H9 (cell line): ENCODE results near the gene PODXL2. TPM values are rescaled to one million over a fixed set of nuclear protein-coding genes. Genes with fewer than 3 reads are reported as not detected.

Experiments
- DNase-seq: peaks from one replicate; pipeline ENCODE4 v3.0.0-alpha.2; 2017
- H2AFZ ChIP-seq: one replicate; pipeline ENCODE4 v1.6.1; 2013; ENCODE audit warnings: mild to moderate bottlenecking, low read length, control low read depth, moderate library complexity
- H2AK5ac ChIP-seq: 2 replicates; pipeline ENCODE4 v1.6.1; 2013; ENCODE audit warnings: low read length, control low read depth, mixed read lengths; ENCODE audit not compliant: insufficient read length
- H2BK120ac ChIP-seq: one replicate; pipeline ENCODE4 v1.6.1; 2013; ENCODE audit warnings: low read depth, mild to moderate bottlenecking, low read length, control low read depth, inconsistent platforms; ENCODE audit not compliant: poor library complexity, severe bottlenecking
- H2BK12ac ChIP-seq: 2 replicates; pipeline ENCODE4 v1.6.1; 2013; ENCODE audit warnings: low read length, control low read depth, mixed read lengths, low read depth; ENCODE audit not compliant: insufficient read length
- H2BK15ac ChIP-seq: 2 replicates; pipeline ENCODE4 v1.6.1; 2013; ENCODE audit warnings: low read depth, low read length, control low read depth
- H2BK20ac ChIP-seq: one replicate; pipeline ENCODE4 v1.6.1; 2013; ENCODE audit warnings: low read depth, mild to moderate bottlenecking, low read length, control low read depth, inconsistent platforms; ENCODE audit not compliant: poor library complexity, severe bottlenecking
- H2BK5ac ChIP-seq: 2 replicates; pipeline ENCODE4 v1.6.1; 2013; ENCODE audit warnings: low read length, control low read depth, mixed read lengths; ENCODE audit not compliant: insufficient read length
- H3K14ac ChIP-seq: 2 replicates; pipeline ENCODE4 v1.6.1; 2013; ENCODE audit warnings: low read length, control low read depth; ENCODE audit not compliant: insufficient read depth
- H3K18ac ChIP-seq: 2 replicates; pipeline ENCODE4 v1.6.1; 2013; ENCODE audit warnings: low read depth, mild to moderate bottlenecking, mixed read lengths, low read length, control low read depth; ENCODE audit not compliant: insufficient read length
- H3K23ac ChIP-seq: 2 replicates; pipeline ENCODE4 v1.6.1; 2013; ENCODE audit warnings: low read length, control low read depth, mixed read lengths, low read depth; ENCODE audit not compliant: insufficient read length
- H3K23me2 ChIP-seq: 2 replicates; pipeline ENCODE4 v1.6.1; 2013; ENCODE audit warnings: low read depth, mild to moderate bottlenecking, mixed read lengths, low read length, control low read depth; ENCODE audit not compliant: insufficient read length, poor library complexity, severe bottlenecking
- H3K27ac ChIP-seq: 2 replicates; pipeline ENCODE4 v1.5.1; 2013; ENCODE audit warnings: low read length, control low read depth, mixed read lengths, low read depth; ENCODE audit not compliant: insufficient read length
- H3K27me3 ChIP-seq: 2 replicates; pipeline ENCODE4 v1.6.1; 2013; ENCODE audit warnings: low read length, control low read depth, inconsistent platforms; ENCODE audit not compliant: insufficient read depth
- H3K4ac ChIP-seq: 2 replicates; pipeline ENCODE4 v1.6.1; 2013; ENCODE audit warnings: low read depth, mild to moderate bottlenecking, control low read depth, inconsistent platforms, low read length, moderate library complexity
- H3K4me1 ChIP-seq: 2 replicates; pipeline ENCODE4 v1.6.1; 2013; ENCODE audit warnings: low read length, control low read depth, inconsistent platforms; ENCODE audit not compliant: insufficient read depth
- H3K4me2 ChIP-seq: 2 replicates; pipeline ENCODE4 v1.6.1; 2013; ENCODE audit warnings: low read length, control low read depth, mixed read lengths; ENCODE audit not compliant: insufficient read length, insufficient read depth
- H3K56ac ChIP-seq: 2 replicates; pipeline ENCODE4 v1.6.1; 2013; ENCODE audit warnings: low read depth, mild to moderate bottlenecking, mixed read lengths, low read length, control low read depth; ENCODE audit not compliant: insufficient read length
- H3K79me1 ChIP-seq: 2 replicates; pipeline ENCODE4 v1.6.1; 2013; ENCODE audit warnings: low read depth, mild to moderate bottlenecking, moderate library complexity, low read length, control low read depth, inconsistent platforms; ENCODE audit not compliant: insufficient read depth, poor library complexity, severe bottlenecking
- H3K79me2 ChIP-seq: 2 replicates; pipeline ENCODE4 v1.6.1; 2013; ENCODE audit warnings: low read length, control low read depth, inconsistent platforms; ENCODE audit not compliant: insufficient read depth
- H3K9ac ChIP-seq: 2 replicates; pipeline ENCODE4 v1.6.1; 2013; ENCODE audit warnings: low read length, control low read depth, mixed read lengths; ENCODE audit not compliant: insufficient read length; ENCODE audit errors: extremely low read depth
- H3K9me3 ChIP-seq: one replicate; pipeline ENCODE4 v1.6.1; 2013; ENCODE audit warnings: low read depth, low read length, inconsistent platforms; ENCODE audit not compliant: control insufficient read depth
- H3T11ph ChIP-seq: one replicate; pipeline ENCODE4 v1.6.1; 2013; ENCODE audit warnings: mild to moderate bottlenecking, low read length, control low read depth, inconsistent platforms
- H4K20me1 ChIP-seq: one replicate; pipeline ENCODE4 v1.6.1; 2013; ENCODE audit not compliant: control insufficient read depth, insufficient read length, insufficient read depth
- H4K5ac ChIP-seq: 2 replicates; pipeline ENCODE4 v1.6.1; 2013; ENCODE audit warnings: low read depth, mild to moderate bottlenecking, mixed read lengths, low read length, control low read depth; ENCODE audit not compliant: insufficient read length
- H4K8ac ChIP-seq: replicated peaks from 2 replicates; pipeline ENCODE4 v1.6.1; 2013; ENCODE audit warnings: low read length, control low read depth, mixed read lengths, low read depth; ENCODE audit not compliant: insufficient read length
- H4K91ac ChIP-seq: 2 replicates; pipeline ENCODE4 v1.6.1; 2013; ENCODE audit warnings: low read depth, mild to moderate bottlenecking, moderate library complexity, mixed read lengths, low read length, control low read depth; ENCODE audit not compliant: insufficient read length
- H3K27ac Mint-ChIP-seq, 3 experiments: 2 replicates in 2 of 3; 3 replicates in 1 of 3; pipeline ENCODE4 v1.8.0; 2020 to 2021; ENCODE audit warnings: mixed read lengths in 3 of 3, mild to moderate bottlenecking in 1 of 3, moderate library complexity in 1 of 3
- H3K27me3 Mint-ChIP-seq: 2 replicates; pipeline ENCODE4 v1.8.0; 2021; ENCODE audit warnings: low read depth, mild to moderate bottlenecking, moderate library complexity, mixed read lengths
- H3K36me3 Mint-ChIP-seq, 3 experiments: 2 replicates in 2 of 3; 3 replicates in 1 of 3; pipeline ENCODE4 v1.8.0; 2020 to 2021; ENCODE audit warnings: low read depth in 3 of 3, mixed read lengths in 3 of 3; ENCODE audit not compliant: insufficient read depth in 1 of 3
- H3K4me1 Mint-ChIP-seq, 2 experiments: 2 replicates each; pipeline ENCODE4 v1.8.0; 2020; ENCODE audit warnings: mixed read lengths in 2 of 2
- H3K4me3 Mint-ChIP-seq, 2 experiments: 2 replicates in 1 of 2; 3 replicates in 1 of 2; pipeline ENCODE4 v1.8.0; 2020 to 2021; ENCODE audit warnings: mild to moderate bottlenecking in 2 of 2, mixed read lengths in 2 of 2, moderate library complexity in 1 of 2
- H3K9me3 Mint-ChIP-seq, 2 experiments: 2 replicates in 1 of 2; 3 replicates in 1 of 2; pipeline ENCODE4 v1.8.0; 2020; ENCODE audit warnings: mild to moderate bottlenecking in 2 of 2, mixed read lengths in 2 of 2, moderate library complexity in 1 of 2
- CTCF ChIP-seq: fragments of 200-600 bp; sonication (generic); conservative IDR thresholded peaks from 3 replicates; pipeline ENCODE4 v1.8.0; 2021; ENCODE audit warnings: antibody characterized with exemption, mild to moderate bottlenecking
- WGBS: extraction: QIAGEN DNeasy Blood & Tissue Kit; methylation state at CpG from one replicate; pipeline ENCODE4 v1.1.7; 2013; ENCODE audit warnings: missing lambda C conversion rate, low lambda C conversion rate, mixed read lengths; ENCODE audit not compliant: insufficient read length; ENCODE audit errors: extremely low coverage; 5-methylcytosine and 5-hydroxymethylcytosine counted together
- total RNA-seq: library from RNA; stranded (reverse); gene quantifications from 2 replicates; pipeline ENCODE4 v1.2.1, GENCODE V29; 2021

Gene PODXL2
- total RNA-seq, 1 experiment from 2014 or later = 24.6 TPM

- Histone ChIP-seq H4K91ac (no peak overlapping the region), H2AK5ac (no peak overlapping the region), H3K56ac (no peak overlapping the region), H2BK120ac (no peak overlapping the region), H3K14ac (no peak overlapping the region), H2BK20ac (no peak overlapping the region), H3K23me2 (no peaks in the 10 kb centered on the region), H3K79me1 (no peaks in the 10 kb centered on the region), H3K23ac (no peak overlapping the region), H4K8ac (no peak overlapping the region), H2BK12ac (no peak overlapping the region), H4K5ac (no peak overlapping the region), H4K20me1 (no peaks in the 10 kb centered on the region), H2BK5ac (no peak overlapping the region), H2BK15ac (no peak overlapping the region), H2AFZ (no peak overlapping the region), H3T11ph (no peak overlapping the region), H3K27me3 (no peaks in the 10 kb centered on the region), H3K27ac (no peak overlapping the region), H3K4me2 (no peak overlapping the region), H3K18ac (no peak overlapping the region), H3K4ac (no peak overlapping the region), H3K79me2 (no peaks in the 10 kb centered on the region), H3K4me1 (no peaks in the 10 kb centered on the region), H3K9ac (no peak overlapping the region), H3K9me3 (no peaks in the 10 kb centered on the region)
- peak overlapping the region in 1 of 3 experiments; percentile 12; a peak in 1 of 7 replicates for H3K27ac Mint-ChIP-seq
- no peaks in the 10 kb centered on the region for H3K27me3 Mint-ChIP-seq
- no peaks in the 10 kb centered on the region for H3K9me3 Mint-ChIP-seq
- WGBS = no CpG with 5 or more reads among the region's 13 CpGs
- no peak overlapping the region for H3K4me3 Mint-ChIP-seq
- H3K4me1 Mint-ChIP-seq = no peaks in the 10 kb centered on the region
- peak; percentile 95 for TF ChIP-seq CTCF
- peaks cover 0 to 2% (median 0%) of the 10 kb centered on the region in 3 experiments; a peak in 2 of 7 replicates for H3K36me3 Mint-ChIP-seq
- peak; percentile 83 for DNase-seq
These were observed 23.4 kb downstream of the PODXL2 start for GRCh38 chr3:127652246-127652995.
